Neural progenitor cell (in vitro differentiated cells): ENCODE measurements around the gene EDIL3.

Experiments
- EZH2 ChIP-seq: fragments of 200-600 bp; sonication (generic); IDR thresholded peaks from 2 replicates; pipeline ENCODE4 v1.6.1; 2017; ENCODE audit warnings: antibody characterized with exemption, mild to moderate bottlenecking, moderate library complexity
- EZH2phosphoT487 ChIP-seq: fragments of 200-600 bp; sonication (generic); IDR thresholded peaks from 2 replicates; pipeline ENCODE4 v1.6.1; 2017; ENCODE audit warnings: antibody characterized with exemption
- TF ChIP-seq, protein P1 (sequence below): fragments of 200-600 bp; sonication (generic); IDR thresholded peaks from 2 replicates; pipeline ENCODE4 v1.5.1; 2017; ENCODE audit warnings: antibody characterized with exemption, mild to moderate bottlenecking

DNA sequence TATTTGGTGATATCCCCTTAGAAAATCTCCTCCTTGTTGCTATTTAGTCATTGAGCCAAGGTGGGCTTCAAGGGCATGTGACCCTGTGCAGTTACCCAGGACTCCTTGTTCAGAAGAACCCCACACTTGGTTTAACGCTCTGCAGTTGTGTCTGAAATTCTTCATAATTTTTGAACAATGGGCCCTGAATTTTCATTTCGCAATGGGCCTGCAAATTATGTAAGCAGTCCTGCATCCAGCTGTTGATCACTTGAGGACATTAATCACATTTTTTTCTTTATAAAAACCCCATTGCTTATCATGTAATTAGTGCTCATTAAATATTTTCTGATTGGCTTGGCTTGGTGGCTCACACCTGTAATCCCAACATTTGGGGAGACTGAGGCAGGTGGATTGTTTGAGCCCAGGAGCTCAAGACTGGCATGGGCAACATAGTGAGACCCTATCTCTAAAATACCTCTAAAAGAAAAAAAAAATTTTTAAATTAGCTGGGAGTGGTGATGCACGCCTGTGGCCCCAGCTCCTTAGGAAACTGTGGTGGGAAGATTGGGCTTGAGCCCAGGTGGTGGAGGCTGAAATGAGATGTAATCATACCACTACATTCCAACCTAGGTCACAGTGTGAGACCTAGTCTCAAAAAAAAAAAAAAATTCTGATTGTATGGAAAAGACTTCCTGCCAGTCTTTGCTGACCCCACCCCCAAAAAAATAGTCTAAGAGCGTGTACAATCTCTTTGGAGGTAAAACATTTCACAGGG is 469.8 kb downstream of the EDIL3 start:
- TF ChIP-seq EZH2 = no peak
- TF ChIP-seq, protein P1, sequence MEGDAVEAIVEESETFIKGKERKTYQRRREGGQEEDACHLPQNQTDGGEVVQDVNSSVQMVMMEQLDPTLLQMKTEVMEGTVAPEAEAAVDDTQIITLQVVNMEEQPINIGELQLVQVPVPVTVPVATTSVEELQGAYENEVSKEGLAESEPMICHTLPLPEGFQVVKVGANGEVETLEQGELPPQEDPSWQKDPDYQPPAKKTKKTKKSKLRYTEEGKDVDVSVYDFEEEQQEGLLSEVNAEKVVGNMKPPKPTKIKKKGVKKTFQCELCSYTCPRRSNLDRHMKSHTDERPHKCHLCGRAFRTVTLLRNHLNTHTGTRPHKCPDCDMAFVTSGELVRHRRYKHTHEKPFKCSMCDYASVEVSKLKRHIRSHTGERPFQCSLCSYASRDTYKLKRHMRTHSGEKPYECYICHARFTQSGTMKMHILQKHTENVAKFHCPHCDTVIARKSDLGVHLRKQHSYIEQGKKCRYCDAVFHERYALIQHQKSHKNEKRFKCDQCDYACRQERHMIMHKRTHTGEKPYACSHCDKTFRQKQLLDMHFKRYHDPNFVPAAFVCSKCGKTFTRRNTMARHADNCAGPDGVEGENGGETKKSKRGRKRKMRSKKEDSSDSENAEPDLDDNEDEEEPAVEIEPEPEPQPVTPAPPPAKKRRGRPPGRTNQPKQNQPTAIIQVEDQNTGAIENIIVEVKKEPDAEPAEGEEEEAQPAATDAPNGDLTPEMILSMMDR = no peak
- TF ChIP-seq EZH2phosphoT487 = no peak
